B cell (primary cell): ENCODE measurements around the gene B4GALT7. TPM values are rescaled to one million over a fixed set of nuclear protein-coding genes. Genes with fewer than 3 reads are reported as not detected.

Experiments
- ATAC-seq: fragments of 200-7000 bp; cut with Tn5 transposase; one replicate; pipeline ENCODE4 v1.10.0; 2021; ENCODE audit warnings: low read depth, mild to moderate bottlenecking, moderate number of reproducible peaks, moderate library complexity
- CTCF ChIA-PET: fragments of 350-600 bp; sonication (Branson Sonifier 250); formaldehyde crosslinking; loops from one replicate; lab custom pipeline; 2021; ENCODE audit warnings: antibody characterized with exemption, inconsistent platforms; lab: Charles Lee
- POLR2A ChIA-PET: fragments of 350-600 bp; sonication (Branson Sonifier 250); formaldehyde crosslinking; loops from one replicate; lab custom pipeline; 2021; ENCODE audit warnings: antibody characterized with exemption; lab: Charles Lee
- DNase-seq: peaks from one replicate; pipeline ENCODE4 v3.0.0; 2013
- H2AFZ ChIP-seq: 2 replicates; pipeline ENCODE4 v1.6.1; 2012; ENCODE audit warnings: mild to moderate bottlenecking, low read depth, low read length; ENCODE audit not compliant: insufficient read depth, poor library complexity, severe bottlenecking
- H3K27ac ChIP-seq, 2 donors: 1 replicate in 1 of 2; 2 replicates in 1 of 2; pipeline ENCODE4 v1.5.1; 2012 to 2013; ENCODE audit warnings: low read length in 2 of 2, mild to moderate bottlenecking in 2 of 2, moderate library complexity in 1 of 2
- H3K27me3 ChIP-seq, 4 experiments: fragments of 200-600 bp in 1 of 4; sonication (generic) in 1 of 4; replicated peaks in 1 of 4; 1 replicate in 2 of 4; 2 replicates in 2 of 4; pipeline versions ENCODE4 v1.6.1 to v1.7.0; 2013 to 2016; ENCODE audit warnings: low read length in 3 of 4, mild to moderate bottlenecking in 2 of 4, mixed read lengths in 1 of 4, moderate library complexity in 1 of 4; ENCODE audit not compliant: insufficient read depth in 4 of 4, control insufficient read depth in 3 of 4; ENCODE audit errors: control extremely low read depth in 1 of 4
- H3K36me3 ChIP-seq, 2 experiments: replicated peaks in 1 of 2; 1 replicate in 1 of 2; 2 replicates in 1 of 2; pipeline versions ENCODE4 v1.6.1 to v1.7.1; 2013; ENCODE audit warnings: low read length in 1 of 2; ENCODE audit not compliant: insufficient read depth in 2 of 2, control insufficient read depth in 1 of 2; ENCODE audit errors: control extremely low read depth in 1 of 2, extremely low read depth in 1 of 2
- H3K4me1 ChIP-seq, 2 donors: fragments of 200-600 bp in 1 of 2; sonication (generic) in 1 of 2; 1 replicate in 1 of 2; 2 replicates in 1 of 2; pipeline versions ENCODE4 v1.5.1 to v1.6.1; 2013 to 2017; ENCODE audit warnings: low read length in 2 of 2; ENCODE audit not compliant: control insufficient read depth in 2 of 2, insufficient read depth in 2 of 2
- H3K4me2 ChIP-seq: replicated peaks from 2 replicates; pipeline ENCODE3; 2012; ENCODE audit warnings: mild to moderate bottlenecking, low read depth, low read length; ENCODE audit not compliant: poor library complexity, severe bottlenecking
- H3K4me3 ChIP-seq, 5 experiments: fragments of 200-600 bp in 1 of 5; sonication (generic) in 1 of 5; 1 replicate in 3 of 5; 2 replicates in 2 of 5; pipeline versions ENCODE4 v1.5.1 to v1.7.0; 2011 to 2016; ENCODE audit warnings: low read length in 4 of 5, mild to moderate bottlenecking in 4 of 5, low read depth in 2 of 5, control low read depth in 1 of 5, moderate library complexity in 1 of 5; ENCODE audit not compliant: insufficient read depth in 1 of 5; ENCODE audit errors: control extremely low read depth in 1 of 5, extremely low read depth in 1 of 5
- H3K79me2 ChIP-seq: fragments of 200-600 bp; sonication (generic); one replicate; pipeline ENCODE4 v1.6.0; 2016; ENCODE audit warnings: low read length; ENCODE audit not compliant: control insufficient read depth, insufficient read depth
- H3K9ac ChIP-seq: fragments of 200-600 bp; sonication (generic); 2 replicates; pipeline ENCODE4 v1.6.1; 2017; ENCODE audit warnings: mild to moderate bottlenecking, low read length, moderate library complexity
- H3K9me3 ChIP-seq, 3 donors: one replicate each; pipeline versions ENCODE4 v1.6.1 to v1.7.1; 2013; ENCODE audit warnings: low read length in 2 of 3; ENCODE audit not compliant: control insufficient read depth in 2 of 3, insufficient read depth in 1 of 3; ENCODE audit errors: control extremely low read depth in 1 of 3
- H4K20me1 ChIP-seq: 2 replicates; pipeline ENCODE4 v1.6.0; 2012; ENCODE audit warnings: mild to moderate bottlenecking, low read length; ENCODE audit not compliant: insufficient read depth, control insufficient read depth, poor library complexity, severe bottlenecking
- H3K27ac Mint-ChIP-seq: one replicate; pipeline ENCODE4 v1.8.0; 2021; ENCODE audit warnings: mixed read lengths
- H3K27me3 Mint-ChIP-seq: one replicate; pipeline ENCODE4 v1.8.0; 2021; ENCODE audit warnings: mixed read lengths
- H3K4me1 Mint-ChIP-seq: one replicate; pipeline ENCODE4 v1.8.0; 2021; ENCODE audit warnings: mixed read lengths
- H3K4me3 Mint-ChIP-seq: one replicate; pipeline ENCODE4 v1.8.0; 2021; ENCODE audit warnings: mixed read lengths
- H3K9me3 Mint-ChIP-seq: one replicate; pipeline ENCODE4 v1.8.0; 2022; ENCODE audit warnings: mixed read lengths; ENCODE audit not compliant: insufficient read depth
- EZH2 ChIP-seq: IDR thresholded peaks from 2 replicates; pipeline ENCODE4 v1.6.1; 2012; ENCODE audit warnings: borderline replicate concordance, low read depth, mild to moderate bottlenecking, moderate library complexity, low read length; ENCODE audit not compliant: insufficient read depth, poor library complexity, severe bottlenecking
- WGBS: methylation state at CpG from one replicate; pipeline ENCODE4 v1.1.5; 2013; ENCODE audit warnings: missing lambda C conversion rate; ENCODE audit not compliant: insufficient coverage; 5-methylcytosine and 5-hydroxymethylcytosine counted together
- intact Hi-C: fragments of 100-400 bp; cut with micrococcal nuclease; formaldehyde crosslinking; loops from one replicate; pipeline ENCODE4 v1.10.0; 2022
- polyA plus RNA-seq: library from polyadenylated mRNA; depleted of rRNA; stranded (reverse); fragments of >200 nt; gene quantifications from 2 replicates; pipeline ENCODE4 v1.2.3, GENCODE V29; 2012
- total RNA-seq, 2 donors: library from RNA; stranded (reverse); fragments of 120-200 nt in 1 of 2; gene quantifications; 1 replicate in 1 of 2; 2 replicates in 1 of 2; pipeline versions ENCODE4 v1.2.3 to v1.2.4, GENCODE V29; 2013 to 2022
- TF ChIP-seq, protein P1 (sequence below): fragments of 200-600 bp; IDR thresholded peaks from one replicate; pipeline ENCODE4 v1.8.0; 2022; ENCODE audit warnings: antibody characterized with exemption, mild to moderate bottlenecking

B4GALT7 gene
- total and polyA plus RNA-seq, 2 donors (not counting 1 experiment from before 2014, with no cell fraction given) = 27.0 to 41.8 TPM

DNA sequence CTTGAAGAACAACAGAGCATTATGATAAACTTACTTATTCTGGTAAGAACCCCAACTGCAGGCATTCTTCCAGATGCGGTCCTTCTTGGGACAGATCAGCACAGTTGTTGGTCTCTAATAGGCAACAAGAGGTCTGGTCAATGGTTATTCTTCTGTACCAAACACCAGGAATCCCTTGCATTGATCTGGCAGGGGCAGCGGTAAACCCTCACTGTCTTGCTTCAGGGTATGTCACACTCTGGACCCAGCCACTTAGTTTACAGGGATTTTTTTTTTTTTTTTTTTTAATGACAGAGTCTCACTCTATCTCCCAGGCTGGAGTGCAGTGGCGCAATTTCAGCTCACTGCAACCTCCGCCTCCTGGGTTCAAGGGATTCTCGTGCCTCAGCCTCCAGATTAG lies 44.3 kb upstream of the B4GALT7 start:
- no peaks in the 10 kb centered on the region for H3K9me3 Mint-ChIP-seq
- Histone ChIP-seq H4K20me1 (peaks cover 20% of the 10 kb centered on the region), H3K27ac (no peak overlapping the region), H3K4me2 (no peak overlapping the region), H3K9ac (no peak overlapping the region), H3K4me1 (peaks cover 14 to 18% of the 10 kb centered on the region in 2 donors), H3K4me3 (no peak overlapping the region), H3K9me3 (no peaks in the 10 kb centered on the region), H3K79me2 (peaks cover 46% of the 10 kb centered on the region), H3K36me3 (peaks cover 2 to 11% of the 10 kb centered on the region in 2 experiments), H3K27me3 (no peaks in the 10 kb centered on the region), H2AFZ (peak overlapping the region; percentile 24)
- intact Hi-C loops = loop anchor here (2.0 kb wide), 1 partner anchor 45 kb away; the partner anchor contains the start of gene B4GALT7
- ATAC-seq (no peak), DNase-seq (no peak)
- H3K27me3 Mint-ChIP-seq = no peaks in the 10 kb centered on the region
- no peak overlapping the region for H3K4me3 Mint-ChIP-seq
- H3K4me1 Mint-ChIP-seq = peaks cover 25% of the 10 kb centered on the region
- ChIA-PET POLR2A (interaction anchor here (0.7 kb wide), 1 partner anchor 1193 kb away, joined by 4 read pairs; no protein-coding TSS in a partner anchor), CTCF (interaction anchor here (1.4 kb wide), 1 partner anchor 7 kb away, joined by 4 read pairs; no protein-coding TSS in a partner anchor)
- no peak overlapping the region for H3K27ac Mint-ChIP-seq
- 100% methylated on average over 3 of the region's 5 CpGs for WGBS
- TF ChIP-seq EZH2 = no peak

DNA sequence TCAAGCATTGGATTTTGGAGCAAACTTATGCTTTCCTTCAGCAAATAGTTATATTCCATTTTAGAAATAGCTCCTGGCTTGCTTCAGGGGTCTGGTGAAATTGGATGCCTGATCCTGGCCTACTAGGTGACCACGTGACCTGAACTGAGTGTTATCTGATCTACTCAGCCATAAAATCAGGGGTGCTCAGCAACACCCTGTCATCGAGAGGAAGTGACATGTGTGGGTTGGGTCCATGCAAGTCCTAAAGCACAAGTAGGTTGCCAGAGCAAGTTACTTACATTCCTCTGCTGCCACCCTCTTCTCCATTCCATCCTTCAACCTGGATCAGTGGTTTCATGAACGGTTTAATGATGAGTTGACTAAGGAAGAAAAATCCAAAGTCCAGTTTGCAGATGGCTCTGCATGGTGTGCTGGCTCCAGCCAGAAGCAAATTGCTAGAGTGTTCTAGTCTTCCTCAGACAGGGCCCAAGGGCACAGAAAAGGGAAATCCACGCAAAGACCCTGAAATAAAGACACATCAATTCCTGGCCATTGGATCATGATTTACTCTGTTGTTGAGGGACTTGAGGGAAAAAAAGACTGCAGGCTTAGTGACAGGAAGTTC lies 42.8 kb upstream of the B4GALT7 start:
- Histone ChIP-seq H3K9me3 (peaks cover 0 to 4% (median 0%) of the 10 kb centered on the region in 3 donors), H3K27me3 (no peaks in the 10 kb centered on the region), H4K20me1 (peaks cover 16% of the 10 kb centered on the region), H3K36me3 (peaks cover 0 to 9% of the 10 kb centered on the region in 2 experiments), H3K4me3 (no peak overlapping the region), H2AFZ (no peak overlapping the region), H3K9ac (no peak overlapping the region), H3K79me2 (peaks cover 33% of the 10 kb centered on the region), H3K27ac (no peak overlapping the region), H3K4me2 (no peak overlapping the region), H3K4me1 (peaks cover 14 to 18% of the 10 kb centered on the region in 2 donors)
- 38% methylated on average over 1 of the region's 4 CpGs for WGBS
- no peak overlapping the region for H3K27ac Mint-ChIP-seq
- peaks cover 22% of the 10 kb centered on the region for H3K4me1 Mint-ChIP-seq
- CTCF ChIA-PET = interaction anchor here (1.4 kb wide), 1 partner anchor 9 kb away, joined by 4 read pairs; no protein-coding TSS in a partner anchor
- H3K27me3 Mint-ChIP-seq = no peaks in the 10 kb centered on the region
- DNase-seq (no peak), ATAC-seq (no peak)
- POLR2A ChIA-PET = no interaction called here
- TF ChIP-seq, protein P1, sequence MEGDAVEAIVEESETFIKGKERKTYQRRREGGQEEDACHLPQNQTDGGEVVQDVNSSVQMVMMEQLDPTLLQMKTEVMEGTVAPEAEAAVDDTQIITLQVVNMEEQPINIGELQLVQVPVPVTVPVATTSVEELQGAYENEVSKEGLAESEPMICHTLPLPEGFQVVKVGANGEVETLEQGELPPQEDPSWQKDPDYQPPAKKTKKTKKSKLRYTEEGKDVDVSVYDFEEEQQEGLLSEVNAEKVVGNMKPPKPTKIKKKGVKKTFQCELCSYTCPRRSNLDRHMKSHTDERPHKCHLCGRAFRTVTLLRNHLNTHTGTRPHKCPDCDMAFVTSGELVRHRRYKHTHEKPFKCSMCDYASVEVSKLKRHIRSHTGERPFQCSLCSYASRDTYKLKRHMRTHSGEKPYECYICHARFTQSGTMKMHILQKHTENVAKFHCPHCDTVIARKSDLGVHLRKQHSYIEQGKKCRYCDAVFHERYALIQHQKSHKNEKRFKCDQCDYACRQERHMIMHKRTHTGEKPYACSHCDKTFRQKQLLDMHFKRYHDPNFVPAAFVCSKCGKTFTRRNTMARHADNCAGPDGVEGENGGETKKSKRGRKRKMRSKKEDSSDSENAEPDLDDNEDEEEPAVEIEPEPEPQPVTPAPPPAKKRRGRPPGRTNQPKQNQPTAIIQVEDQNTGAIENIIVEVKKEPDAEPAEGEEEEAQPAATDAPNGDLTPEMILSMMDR = no peak
- TF ChIP-seq EZH2 = no peak
- H3K4me3 Mint-ChIP-seq = no peak overlapping the region
- H3K9me3 Mint-ChIP-seq = no peaks in the 10 kb centered on the region
- intact Hi-C loops = no loop called here
